HCT116 (cell line): ENCODE data around the gene SHKBP1. TPM values are rescaled to one million over a fixed set of nuclear protein-coding genes. Genes with fewer than 3 reads are reported as not detected.

Source experiments
- ATAC-seq: fragments of 200-7000 bp; cut with Tn5 transposase; 2 replicates; pipeline ENCODE4 v1.9.1; 2020; ENCODE audit warnings: mild to moderate bottlenecking, moderate library complexity
- BruUV-seq: library from RNA; stranded (reverse); fragments of 400-500 nt; replicated peaks from 2 replicates; lab custom pipeline; 2021; lab: Mats Ljungman, UMichigan
- CTCF ChIA-PET: fragments of 300-600 bp; sonication (Branson Sonifier 250); formaldehyde crosslinking; loops from one replicate; lab custom pipeline; 2021; ENCODE audit warnings: antibody characterized with exemption; lab: Charles Lee
- POLR2A ChIA-PET: fragments of 300-600, 350-600 bp; sonication (Branson Sonifier 250); formaldehyde crosslinking; loops from one replicate; lab custom pipeline; 2021; ENCODE audit warnings: antibody characterized with exemption; lab: Charles Lee
- RAD21 ChIA-PET, 2 experiments: fragments of 300-600 bp; sonication (Branson Sonifier 250); formaldehyde crosslinking; loops; one replicate each; lab custom pipeline; 2023; ENCODE audit warnings: low total read pairs in 2 of 2; ENCODE audit not compliant: uncharacterized antibody in 2 of 2, unreplicated experiment in 2 of 2, low non-redundant PET in 1 of 2; lab: Charles Lee
- DNase-seq: peaks from one replicate; pipeline ENCODE4 v3.0.0-alpha.2; 2010; ENCODE audit warnings: low read depth, low spot score
- H2AFZ ChIP-seq: fragments of 200-600 bp; shearing (Covaris generic), sonication (generic); 2 replicates; pipeline ENCODE4 v1.6.1; 2017; ENCODE audit warnings: low read depth, mixed run types, mixed read lengths, antibody characterized with exemption, low read length; ENCODE audit not compliant: poor library complexity, severe bottlenecking
- H3K27ac ChIP-seq: 2 replicates; pipeline ENCODE4 v1.5.1; 2012; ENCODE audit warnings: low read depth, low read length
- H3K27me3 ChIP-seq: fragments of 200-600 bp; sonication (generic); 2 replicates; pipeline ENCODE4 v1.6.1; 2016; ENCODE audit warnings: mixed run types, low read length, mixed read lengths; ENCODE audit not compliant: insufficient read depth
- H3K36me3 ChIP-seq, 2 experiments: fragments of 200-500 bp in 1 of 2; fragments of 200-600 bp in 1 of 2; sonication (Bioruptor generic) in 1 of 2; sonication (generic) in 1 of 2; 2 replicates each; pipeline versions ENCODE4 v1.5.1 to v1.6.1; 2014 to 2016; ENCODE audit warnings: low read length in 2 of 2, inconsistent platforms in 1 of 2, mixed read lengths in 1 of 2, mixed run types in 1 of 2; ENCODE audit not compliant: insufficient read depth in 2 of 2, control insufficient read depth in 1 of 2
- H3K4me1 ChIP-seq, 2 experiments: fragments of 200-600 bp in 1 of 2; sonication (generic) in 1 of 2; 2 replicates each; pipeline versions ENCODE4 v1.5.1 to v1.6.1; 2012 to 2017; ENCODE audit warnings: low read length in 2 of 2, inconsistent platforms in 1 of 2, mild to moderate bottlenecking in 1 of 2, mixed read lengths in 1 of 2, mixed run types in 1 of 2, moderate library complexity in 1 of 2; ENCODE audit not compliant: insufficient read depth in 2 of 2, control insufficient read depth in 1 of 2
- H3K4me2 ChIP-seq: fragments of 200-600 bp; sonication (generic); 2 replicates; pipeline ENCODE4 v1.6.1; 2017; ENCODE audit warnings: mixed run types, low read length, mixed read lengths
- H3K4me3 ChIP-seq, 2 experiments: fragments of 200-600 bp in 1 of 2; sonication (generic) in 1 of 2; replicated peaks in 1 of 2; 2 replicates each; pipeline ENCODE4 v1.5.1; 2011 to 2016; ENCODE audit warnings: low read length in 2 of 2, control low read depth in 1 of 2, low read depth in 1 of 2, mild to moderate bottlenecking in 1 of 2, mixed read lengths in 1 of 2, mixed run types in 1 of 2
- H3K79me2 ChIP-seq: fragments of 200-600 bp; sonication (generic); 2 replicates; pipeline ENCODE4 v1.6.1; 2017; ENCODE audit warnings: mild to moderate bottlenecking, mixed run types, low read length, moderate library complexity, mixed read lengths; ENCODE audit not compliant: insufficient read depth
- H3K9ac ChIP-seq: fragments of 200-600 bp; sonication (generic); 2 replicates; pipeline ENCODE4 v1.6.1; 2016; ENCODE audit warnings: low read length, mixed read lengths
- H3K9me2 ChIP-seq: fragments of 200-600 bp; sonication (generic), shearing (Covaris generic); 2 replicates; pipeline ENCODE4 v1.6.1; 2017; ENCODE audit warnings: mixed run types, mild to moderate bottlenecking, moderate library complexity; ENCODE audit not compliant: insufficient read depth
- H3K9me3 ChIP-seq, 2 experiments: fragments of 200-500 bp in 1 of 2; fragments of 200-600 bp in 1 of 2; sonication (Bioruptor generic) in 1 of 2; sonication (generic) in 1 of 2; 2 replicates each; pipeline ENCODE4 v1.6.1; 2014 to 2017; ENCODE audit warnings: low read length in 2 of 2, mixed read lengths in 2 of 2, inconsistent platforms in 1 of 2, low read depth in 1 of 2, mild to moderate bottlenecking in 1 of 2, mixed run types in 1 of 2, moderate library complexity in 1 of 2; ENCODE audit not compliant: control insufficient read depth in 1 of 2, insufficient read depth in 1 of 2
- H4K20me1 ChIP-seq: fragments of 200-600 bp; sonication (generic), shearing (Covaris generic); 2 replicates; pipeline ENCODE4 v1.6.1; 2017; ENCODE audit warnings: mixed run types, mild to moderate bottlenecking, moderate library complexity; ENCODE audit not compliant: insufficient read depth
- CBX3 ChIP-seq: IDR thresholded peaks from 2 replicates; pipeline ENCODE4 v1.6.1; 2012; ENCODE audit warnings: low read depth
- CEBPB ChIP-seq: IDR thresholded peaks from 2 replicates; pipeline ENCODE4 v1.6.1; 2012; ENCODE audit warnings: low read depth
- ELF1 ChIP-seq: IDR thresholded peaks from 2 replicates; pipeline ENCODE4 v1.6.1; 2012; ENCODE audit warnings: low read depth, borderline replicate concordance
- EZH2 ChIP-seq: fragments of 200-600 bp; sonication (generic); IDR thresholded peaks from 2 replicates; pipeline ENCODE4 v1.6.1; 2017; ENCODE audit warnings: antibody characterized with exemption, mixed run types
- FOSL1 ChIP-seq: IDR thresholded peaks from 2 replicates; pipeline ENCODE4 v1.6.1; 2012; ENCODE audit warnings: low read depth
- JUND ChIP-seq: IDR thresholded peaks from 2 replicates; pipeline ENCODE4 v1.6.1; 2012
- POLR2A ChIP-seq: IDR thresholded peaks from 2 replicates; pipeline ENCODE4 v1.7.0; 2011; ENCODE audit warnings: borderline replicate concordance; ENCODE audit not compliant: insufficient read depth, insufficient read length; ENCODE audit errors: extremely low read depth
- POLR2AphosphoS5 ChIP-seq: IDR thresholded peaks from 2 replicates; pipeline ENCODE4 v1.6.1; 2011; ENCODE audit warnings: mild to moderate bottlenecking, low read depth, low read length, moderate library complexity
- RAD21 ChIP-seq: IDR thresholded peaks from 2 replicates; pipeline ENCODE4 v1.6.1; 2012; ENCODE audit warnings: low read depth, mild to moderate bottlenecking
- SIN3A ChIP-seq: IDR thresholded peaks from 2 replicates; pipeline ENCODE4 v1.6.1; 2012; ENCODE audit warnings: low read depth
- SP1 ChIP-seq: IDR thresholded peaks from 2 replicates; pipeline ENCODE4 v1.6.1; 2012; ENCODE audit warnings: low read depth
- SRF ChIP-seq: IDR thresholded peaks from 2 replicates; pipeline ENCODE4 v1.6.1; 2012; ENCODE audit warnings: low read depth
- YY1 ChIP-seq: IDR thresholded peaks from 2 replicates; pipeline ENCODE4 v1.6.1; 2011; ENCODE audit warnings: low read length, low read depth, moderate library complexity, mild to moderate bottlenecking; ENCODE audit not compliant: insufficient replicate concordance; ENCODE audit errors: extremely low read depth
- ZFX ChIP-seq: fragments of 450-650 bp; IDR thresholded peaks from 2 replicates; pipeline ENCODE4 v1.6.1; 2017
- ZNF274 ChIP-seq: fragments of 200-500 bp; sonication (Bioruptor generic); IDR thresholded peaks from 2 replicates; pipeline ENCODE4 v1.6.1; 2014; ENCODE audit warnings: mild to moderate bottlenecking, low read depth, low read length, inconsistent platforms
- intact Hi-C: fragments of 100-400 bp; cut with micrococcal nuclease; formaldehyde crosslinking; loops from 2 replicates; pipeline ENCODE4 v1.10.0; 2022
- total RNA-seq: library from RNA; stranded (reverse); gene quantifications from one replicate; pipeline ENCODE4 v1.2.1, GENCODE V29; 2021; ENCODE audit not compliant: unreplicated experiment
- TF ChIP-seq, protein P1 (sequence below): IDR thresholded peaks from 2 replicates; pipeline ENCODE4 v1.6.1; 2012; ENCODE audit warnings: low read depth
- TF ChIP-seq, protein P2 (sequence below): IDR thresholded peaks from 2 replicates; pipeline ENCODE4 v1.6.1; 2011; ENCODE audit warnings: mild to moderate bottlenecking, low read length, moderate library complexity; ENCODE audit not compliant: insufficient replicate concordance; ENCODE audit errors: extremely low read depth
- TF ChIP-seq, protein P3 (sequence below): IDR thresholded peaks from 2 replicates; pipeline ENCODE4 v1.6.1; 2012

SHKBP1 gene
- total RNA-seq, 1 experiment from 2014 or later = 97.4 TPM

DNA sequence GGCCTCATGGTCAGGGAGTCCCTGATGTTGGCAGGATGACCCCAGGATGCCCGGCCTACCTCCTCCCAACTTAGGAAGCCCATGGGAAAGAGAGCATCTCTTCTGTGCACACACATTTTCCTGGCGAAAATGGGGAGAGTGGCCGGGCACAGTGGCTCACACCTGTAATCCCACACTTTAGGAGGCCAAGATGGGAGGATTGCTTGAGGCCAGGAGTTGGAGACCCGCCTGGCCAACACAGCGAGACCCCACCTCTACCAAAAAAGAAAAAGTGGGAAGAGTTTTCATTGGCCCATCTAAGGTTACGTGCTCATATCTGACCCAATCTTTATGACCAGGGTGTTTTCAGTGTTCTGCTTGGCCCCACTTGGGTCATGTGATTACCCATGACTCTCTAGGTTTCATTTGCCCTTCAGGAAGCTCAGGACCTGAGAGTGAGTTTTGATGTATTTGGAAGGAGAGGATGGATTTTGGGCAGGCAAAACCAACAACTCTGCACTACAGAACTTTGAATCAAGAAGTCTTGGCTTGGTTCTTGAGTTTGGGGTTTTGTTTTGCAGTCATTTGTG, 33.6 kb upstream of the SHKBP1 start:
- Histone ChIP-seq H3K79me2 (no peaks in the 10 kb centered on the region), H3K27me3 (no peaks in the 10 kb centered on the region), H4K20me1 (no peaks in the 10 kb centered on the region), H3K4me2 (no peak overlapping the region), H3K4me3 (no peak overlapping the region), H3K27ac (no peak overlapping the region), H2AFZ (no peak overlapping the region), H3K9me3 (no peaks in the 10 kb centered on the region; a peak in 1 of 4 replicates), H3K36me3 (no peaks in the 10 kb centered on the region), H3K9ac (no peak overlapping the region), H3K4me1 (peaks cover 5 to 6% of the 10 kb centered on the region in 2 experiments; a peak in 2 of 4 replicates), H3K9me2 (no peaks in the 10 kb centered on the region)
- ATAC-seq (no peak), DNase-seq (no peak)
- no TSS peak for BruUV-seq
- RAD21 ChIA-PET = no interaction called here
- TF ChIP-seq, protein P1, sequence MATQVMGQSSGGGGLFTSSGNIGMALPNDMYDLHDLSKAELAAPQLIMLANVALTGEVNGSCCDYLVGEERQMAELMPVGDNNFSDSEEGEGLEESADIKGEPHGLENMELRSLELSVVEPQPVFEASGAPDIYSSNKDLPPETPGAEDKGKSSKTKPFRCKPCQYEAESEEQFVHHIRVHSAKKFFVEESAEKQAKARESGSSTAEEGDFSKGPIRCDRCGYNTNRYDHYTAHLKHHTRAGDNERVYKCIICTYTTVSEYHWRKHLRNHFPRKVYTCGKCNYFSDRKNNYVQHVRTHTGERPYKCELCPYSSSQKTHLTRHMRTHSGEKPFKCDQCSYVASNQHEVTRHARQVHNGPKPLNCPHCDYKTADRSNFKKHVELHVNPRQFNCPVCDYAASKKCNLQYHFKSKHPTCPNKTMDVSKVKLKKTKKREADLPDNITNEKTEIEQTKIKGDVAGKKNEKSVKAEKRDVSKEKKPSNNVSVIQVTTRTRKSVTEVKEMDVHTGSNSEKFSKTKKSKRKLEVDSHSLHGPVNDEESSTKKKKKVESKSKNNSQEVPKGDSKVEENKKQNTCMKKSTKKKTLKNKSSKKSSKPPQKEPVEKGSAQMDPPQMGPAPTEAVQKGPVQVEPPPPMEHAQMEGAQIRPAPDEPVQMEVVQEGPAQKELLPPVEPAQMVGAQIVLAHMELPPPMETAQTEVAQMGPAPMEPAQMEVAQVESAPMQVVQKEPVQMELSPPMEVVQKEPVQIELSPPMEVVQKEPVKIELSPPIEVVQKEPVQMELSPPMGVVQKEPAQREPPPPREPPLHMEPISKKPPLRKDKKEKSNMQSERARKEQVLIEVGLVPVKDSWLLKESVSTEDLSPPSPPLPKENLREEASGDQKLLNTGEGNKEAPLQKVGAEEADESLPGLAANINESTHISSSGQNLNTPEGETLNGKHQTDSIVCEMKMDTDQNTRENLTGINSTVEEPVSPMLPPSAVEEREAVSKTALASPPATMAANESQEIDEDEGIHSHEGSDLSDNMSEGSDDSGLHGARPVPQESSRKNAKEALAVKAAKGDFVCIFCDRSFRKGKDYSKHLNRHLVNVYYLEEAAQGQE = no peak
- TF ChIP-seq JUND (no peak), RAD21 (no peak), CEBPB (no peak), POLR2A (no peak), CBX3 (no peak), SRF (no peak), YY1 (no peak), FOSL1 (no peak), ELF1 (no peak), ZNF274 (no peak), EZH2 (no peak), POLR2AphosphoS5 (no peak), SP1 (no peak), SIN3A (no peak), ZFX (no peak)
- TF ChIP-seq, protein P2, sequence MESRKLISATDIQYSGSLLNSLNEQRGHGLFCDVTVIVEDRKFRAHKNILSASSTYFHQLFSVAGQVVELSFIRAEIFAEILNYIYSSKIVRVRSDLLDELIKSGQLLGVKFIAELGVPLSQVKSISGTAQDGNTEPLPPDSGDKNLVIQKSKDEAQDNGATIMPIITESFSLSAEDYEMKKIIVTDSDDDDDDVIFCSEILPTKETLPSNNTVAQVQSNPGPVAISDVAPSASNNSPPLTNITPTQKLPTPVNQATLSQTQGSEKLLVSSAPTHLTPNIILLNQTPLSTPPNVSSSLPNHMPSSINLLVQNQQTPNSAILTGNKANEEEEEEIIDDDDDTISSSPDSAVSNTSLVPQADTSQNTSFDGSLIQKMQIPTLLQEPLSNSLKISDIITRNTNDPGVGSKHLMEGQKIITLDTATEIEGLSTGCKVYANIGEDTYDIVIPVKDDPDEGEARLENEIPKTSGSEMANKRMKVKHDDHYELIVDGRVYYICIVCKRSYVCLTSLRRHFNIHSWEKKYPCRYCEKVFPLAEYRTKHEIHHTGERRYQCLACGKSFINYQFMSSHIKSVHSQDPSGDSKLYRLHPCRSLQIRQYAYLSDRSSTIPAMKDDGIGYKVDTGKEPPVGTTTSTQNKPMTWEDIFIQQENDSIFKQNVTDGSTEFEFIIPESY = no peak
- TF ChIP-seq, protein P3, sequence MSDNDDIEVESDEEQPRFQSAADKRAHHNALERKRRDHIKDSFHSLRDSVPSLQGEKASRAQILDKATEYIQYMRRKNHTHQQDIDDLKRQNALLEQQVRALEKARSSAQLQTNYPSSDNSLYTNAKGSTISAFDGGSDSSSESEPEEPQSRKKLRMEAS = no peak
- intact Hi-C loops = no loop called here
- CTCF ChIA-PET = interaction anchor here (1.1 to 3.2 kb wide), 3 partner anchors 27 to 238 kb away, joined by 5 to 20 read pairs (median 8); no protein-coding TSS in a partner anchor
- POLR2A ChIA-PET = interaction anchor here (0.6 kb wide), 1 partner anchor 8 kb away, joined by 4 read pairs; no protein-coding TSS in a partner anchor
